Lower leg skin (tissue), 3 donors: Measurements from ENCODE around the gene DPP6.

Experiments
- POLR2A ChIP-seq, 2 donors: fragments of 450-650 bp; IDR thresholded peaks; one replicate each; pipeline ENCODE4 v1.6.1; 2016 to 2017; ENCODE audit warnings: antibody characterized with exemption in 2 of 2, mild to moderate bottlenecking in 1 of 2, moderate library complexity in 1 of 2
- TF ChIP-seq, protein P1 (sequence below), 3 donors: fragments of 450-650 bp; IDR thresholded peaks; one replicate each; pipeline ENCODE4 v1.5.1; 2016; ENCODE audit warnings: antibody characterized with exemption in 3 of 3, mild to moderate bottlenecking in 3 of 3, moderate library complexity in 2 of 3

DNA sequence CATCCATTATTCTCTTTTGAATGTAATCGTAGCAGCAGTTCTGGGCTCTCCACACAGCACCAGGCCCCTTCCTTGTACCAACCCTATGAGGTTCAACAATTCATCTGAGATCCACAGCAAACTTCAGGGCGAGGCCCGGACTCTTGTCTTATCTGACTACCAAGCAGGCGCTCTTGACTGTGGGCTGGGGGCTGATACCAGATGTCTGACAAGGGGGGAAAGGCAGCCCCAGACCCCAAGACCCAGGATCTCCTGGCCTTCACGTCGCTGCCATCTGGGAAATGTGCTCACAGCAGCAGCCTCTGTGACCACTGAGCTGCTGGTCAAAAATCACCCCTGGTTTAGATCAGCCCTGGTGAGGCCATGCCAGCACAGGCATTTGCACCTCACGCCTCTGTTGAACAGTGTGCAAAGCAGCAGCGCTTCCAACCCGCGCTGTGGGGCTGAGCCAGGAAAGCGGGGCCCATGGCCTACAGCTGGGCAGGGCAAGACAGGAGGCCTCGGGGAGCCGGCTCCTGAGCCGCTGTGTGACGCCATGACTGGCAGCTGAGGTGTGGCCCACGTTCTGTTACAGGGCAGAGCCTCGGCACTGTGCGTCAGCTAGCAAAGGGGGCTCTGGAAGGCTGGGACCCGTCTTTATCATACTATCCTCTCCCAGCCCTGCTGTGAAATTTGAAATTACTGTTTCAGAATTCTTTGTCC lies 806.8 kb downstream of the DPP6 start:
- TF ChIP-seq, protein P1, sequence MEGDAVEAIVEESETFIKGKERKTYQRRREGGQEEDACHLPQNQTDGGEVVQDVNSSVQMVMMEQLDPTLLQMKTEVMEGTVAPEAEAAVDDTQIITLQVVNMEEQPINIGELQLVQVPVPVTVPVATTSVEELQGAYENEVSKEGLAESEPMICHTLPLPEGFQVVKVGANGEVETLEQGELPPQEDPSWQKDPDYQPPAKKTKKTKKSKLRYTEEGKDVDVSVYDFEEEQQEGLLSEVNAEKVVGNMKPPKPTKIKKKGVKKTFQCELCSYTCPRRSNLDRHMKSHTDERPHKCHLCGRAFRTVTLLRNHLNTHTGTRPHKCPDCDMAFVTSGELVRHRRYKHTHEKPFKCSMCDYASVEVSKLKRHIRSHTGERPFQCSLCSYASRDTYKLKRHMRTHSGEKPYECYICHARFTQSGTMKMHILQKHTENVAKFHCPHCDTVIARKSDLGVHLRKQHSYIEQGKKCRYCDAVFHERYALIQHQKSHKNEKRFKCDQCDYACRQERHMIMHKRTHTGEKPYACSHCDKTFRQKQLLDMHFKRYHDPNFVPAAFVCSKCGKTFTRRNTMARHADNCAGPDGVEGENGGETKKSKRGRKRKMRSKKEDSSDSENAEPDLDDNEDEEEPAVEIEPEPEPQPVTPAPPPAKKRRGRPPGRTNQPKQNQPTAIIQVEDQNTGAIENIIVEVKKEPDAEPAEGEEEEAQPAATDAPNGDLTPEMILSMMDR (IDR thresholded peaks at IDR 0.05): no peak
- TF ChIP-seq POLR2A (IDR thresholded peaks at IDR 0.05): no peak
